ENCODE measurements around the gene KLHL29. TPM values are rescaled to one million over a fixed set of nuclear protein-coding genes. Genes with fewer than 3 reads are reported as not detected.

KLHL29 gene
- total RNA-seq, 2 experiments from 2014 or later, result 2.5 to 2.7 TPM

- Histone ChIP-seq H3K4me1 (ENCODE audit: insufficient read depth, low read length) (peaks cover 9% of the 10 kb centered on the region), H3K4me3 (ENCODE audit: low read length) (no peak overlapping the region), H3K9me3 (ENCODE audit: control insufficient read depth in 1 of 2, insufficient read depth in 1 of 2, low read length in 2 of 2) (no peaks in the 10 kb centered on the region), H3K27ac (ENCODE audit: low read depth in 1 of 2, low read length in 2 of 2) (no peak overlapping the region), H3K27me3 (ENCODE audit: control insufficient read depth in 1 of 2, insufficient read depth in 2 of 2, low read length in 2 of 2) (no peaks in the 10 kb centered on the region), H3K36me3 (ENCODE audit: insufficient read depth, low read length) (no peaks in the 10 kb centered on the region)
- no peaks in the 10 kb centered on the region for H3K36me3 Mint-ChIP-seq (ENCODE audit: low read depth)
- no peaks in the 10 kb centered on the region for H3K9me3 Mint-ChIP-seq
- H3K4me1 Mint-ChIP-seq (ENCODE audit: low read depth), result peaks cover 9% of the 10 kb centered on the region
- ChIA-PET CTCF (no interaction called here), POLR2A (no interaction called here)
- no peak for DNase-seq
- ATAC-seq (ENCODE audit: poor library complexity), result no peak
- H3K27ac Mint-ChIP-seq, result no peak overlapping the region
- H3K4me3 Mint-ChIP-seq, result no peak overlapping the region
- TF ChIP-seq CTCF (IDR thresholded peaks at IDR 0.05), result no peak
- no peaks in the 10 kb centered on the region for H3K27me3 Mint-ChIP-seq
- intact Hi-C loops (cut with DNase I, micrococcal nuclease), result no loop called here
Observed at GRCh38 chr2:23523373-23524260, 138.6 kb downstream of the KLHL29 start.

GRCh38 chr2:23524261-23524706 lies 139.3 kb downstream of the KLHL29 start:
- POLR2A ChIA-PET, result no interaction called here

GRCh38 chr2:23525137-23525765 lies 140.3 kb downstream of the KLHL29 start:
- no peak for TF ChIP-seq CTCF (IDR thresholded peaks at IDR 0.05)
- POLR2A ChIA-PET, result no interaction called here
- Histone ChIP-seq H3K4me3 (ENCODE audit: low read length) (no peak overlapping the region), H3K36me3 (ENCODE audit: insufficient read depth, low read length) (no peaks in the 10 kb centered on the region), H3K27ac (ENCODE audit: low read depth in 1 of 2, low read length in 2 of 2) (no peak overlapping the region), H3K27me3 (ENCODE audit: control insufficient read depth in 1 of 2, insufficient read depth in 2 of 2, low read length in 2 of 2) (no peaks in the 10 kb centered on the region), H3K9me3 (ENCODE audit: control insufficient read depth in 1 of 2, insufficient read depth in 1 of 2, low read length in 2 of 2) (no peaks in the 10 kb centered on the region), H3K4me1 (ENCODE audit: insufficient read depth, low read length) (peaks cover 9% of the 10 kb centered on the region)
- Mint-ChIP-seq H3K4me1 (ENCODE audit: low read depth) (peaks cover 9% of the 10 kb centered on the region), H3K27me3 (no peaks in the 10 kb centered on the region), H3K36me3 (ENCODE audit: low read depth) (no peaks in the 10 kb centered on the region), H3K4me3 (no peak overlapping the region), H3K9me3 (no peaks in the 10 kb centered on the region), H3K27ac (no peak overlapping the region)
- DNase-seq (no peak), ATAC-seq (ENCODE audit: poor library complexity) (no peak)
- CTCF ChIA-PET, result no interaction called here
- intact Hi-C loops (cut with DNase I, micrococcal nuclease), result no loop called here

More at GRCh38 chr2:23524261-23524706, 139.3 kb downstream of the KLHL29 start:
- intact Hi-C loops (cut with DNase I, micrococcal nuclease), result no loop called here
- Histone ChIP-seq H3K27me3 (ENCODE audit: control insufficient read depth in 1 of 2, insufficient read depth in 2 of 2, low read length in 2 of 2) (no peaks in the 10 kb centered on the region), H3K9me3 (ENCODE audit: control insufficient read depth in 1 of 2, insufficient read depth in 1 of 2, low read length in 2 of 2) (no peaks in the 10 kb centered on the region), H3K4me1 (ENCODE audit: insufficient read depth, low read length) (peaks cover 9% of the 10 kb centered on the region), H3K4me3 (ENCODE audit: low read length) (no peak overlapping the region), H3K36me3 (ENCODE audit: insufficient read depth, low read length) (no peaks in the 10 kb centered on the region), H3K27ac (ENCODE audit: low read depth in 1 of 2, low read length in 2 of 2) (no peak overlapping the region)
- no peaks in the 10 kb centered on the region for H3K36me3 Mint-ChIP-seq (ENCODE audit: low read depth)
- DNase-seq, result no peak
- ATAC-seq (ENCODE audit: poor library complexity), result no peak
- peaks cover 9% of the 10 kb centered on the region for H3K4me1 Mint-ChIP-seq (ENCODE audit: low read depth)
- CTCF ChIA-PET, result no interaction called here
- no peak overlapping the region for H3K27ac Mint-ChIP-seq
- no peaks in the 10 kb centered on the region for H3K9me3 Mint-ChIP-seq
- no peak for TF ChIP-seq CTCF (IDR thresholded peaks at IDR 0.05)
- no peaks in the 10 kb centered on the region for H3K27me3 Mint-ChIP-seq
- no peak overlapping the region for H3K4me3 Mint-ChIP-seq
